Measurements from ENCODE around the gene RALGAPB.

Gene RALGAPB

GRCh38 chr20:38625896-38626295 lies 153.3 kb downstream of the RALGAPB start:
- TF ChIP-seq CTCF (IDR thresholded peaks at IDR 0.05; ENCODE audit: insufficient read depth, low read length, poor library complexity, severe bottlenecking) (no peak), EZH2phosphoT487 (conservative IDR thresholded peaks at IDR 0.05; ENCODE audit: low read length) (no peak)
- no peaks in the 10 kb centered on the region for H3K79me2 ChIP-seq (ENCODE audit: insufficient read depth, low read length)
- no peak overlapping the region for H2AFZ ChIP-seq (ENCODE audit: low read depth, low read length, severe bottlenecking)
- no peak overlapping the region for H3K4me2 ChIP-seq (ENCODE audit: low read depth, low read length, poor library complexity, severe bottlenecking)
- H3K9me2 ChIP-seq (replicated peaks; ENCODE audit: insufficient read depth, low read length): no peaks in the 10 kb centered on the region
- no peaks in the 10 kb centered on the region for H3F3A ChIP-seq (ENCODE audit: insufficient read depth)
- no peak overlapping the region for H3K9ac ChIP-seq (ENCODE audit: low read length)
- H3K27ac ChIP-seq (ENCODE audit: low read depth, low read length): no peak overlapping the region
- no peaks in the 10 kb centered on the region for H3K27me3 ChIP-seq (ENCODE audit: low read length)
- no peaks in the 10 kb centered on the region for H4K20me1 ChIP-seq (ENCODE audit: low read depth, low read length)
- no peak overlapping the region for H3K4me3 ChIP-seq (ENCODE audit: insufficient read depth, low read length, poor library complexity, severe bottlenecking)
- no peaks in the 10 kb centered on the region for H3K36me3 ChIP-seq (ENCODE audit: low read length)
- no peaks in the 10 kb centered on the region for H3K9me3 ChIP-seq (ENCODE audit: insufficient read depth, low read length)

- no peaks in the 10 kb centered on the region for H3F3A ChIP-seq (ENCODE audit: insufficient read depth)
- no peaks in the 10 kb centered on the region for H3K27me3 ChIP-seq (ENCODE audit: low read length)
- H3K36me3 ChIP-seq (ENCODE audit: low read length): no peaks in the 10 kb centered on the region
- H3K4me3 ChIP-seq (ENCODE audit: insufficient read depth, low read length, poor library complexity, severe bottlenecking): no peak overlapping the region
- no peaks in the 10 kb centered on the region for H4K20me1 ChIP-seq (ENCODE audit: low read depth, low read length)
- no peak overlapping the region for H2AFZ ChIP-seq (ENCODE audit: low read depth, low read length, severe bottlenecking)
- H3K4me2 ChIP-seq (ENCODE audit: low read depth, low read length, poor library complexity, severe bottlenecking): no peak overlapping the region
- H3K79me2 ChIP-seq (ENCODE audit: insufficient read depth, low read length): no peaks in the 10 kb centered on the region
- TF ChIP-seq EZH2phosphoT487 (conservative IDR thresholded peaks at IDR 0.05; ENCODE audit: low read length) (no peak), CTCF (IDR thresholded peaks at IDR 0.05; ENCODE audit: insufficient read depth, low read length, poor library complexity, severe bottlenecking) (no peak)
- no peaks in the 10 kb centered on the region for H3K9me2 ChIP-seq (replicated peaks; ENCODE audit: insufficient read depth, low read length)
- no peak overlapping the region for H3K27ac ChIP-seq (ENCODE audit: low read depth, low read length)
- H3K9ac ChIP-seq (ENCODE audit: low read length): no peak overlapping the region
- H3K9me3 ChIP-seq (ENCODE audit: insufficient read depth, low read length): no peaks in the 10 kb centered on the region
These were observed 154.4 kb downstream of the RALGAPB start for GRCh38 chr20:38626921-38627659.
